Ishikawa (cell line): ENCODE measurements around the gene ACSL1.

ENCODE experiments used
- CEBPB ChIP-seq: IDR thresholded peaks from 2 replicates; pipeline ENCODE4 v1.6.1; 2012
- CREB1 ChIP-seq: IDR thresholded peaks from 2 replicates; pipeline ENCODE4 v1.6.1; 2012; ENCODE audit warnings: low read depth
- EGR1 ChIP-seq: IDR thresholded peaks from 2 replicates; pipeline ENCODE4 v1.6.1; 2012
- EP300 ChIP-seq: IDR thresholded peaks from 2 replicates; pipeline ENCODE4 v1.6.1; 2012; ENCODE audit warnings: borderline replicate concordance
- FOXM1 ChIP-seq: IDR thresholded peaks from 2 replicates; pipeline ENCODE4 v1.6.1; 2012; ENCODE audit warnings: low read depth, borderline replicate concordance
- NFIC ChIP-seq: IDR thresholded peaks from 2 replicates; pipeline ENCODE4 v1.6.1; 2012
- RAD21 ChIP-seq: IDR thresholded peaks from 2 replicates; pipeline ENCODE4 v1.6.1; 2012; ENCODE audit warnings: low read depth
- REST ChIP-seq: IDR thresholded peaks from 2 replicates; pipeline ENCODE4 v1.6.1; 2012; ENCODE audit warnings: low read depth, mild to moderate bottlenecking
- TAF1 ChIP-seq: IDR thresholded peaks from 2 replicates; pipeline ENCODE4 v1.6.1; 2012; ENCODE audit warnings: low read depth, mild to moderate bottlenecking
- TCF12 ChIP-seq: IDR thresholded peaks from 2 replicates; pipeline ENCODE4 v1.6.1; 2012; ENCODE audit warnings: low read depth
- TEAD4 ChIP-seq: IDR thresholded peaks from 2 replicates; pipeline ENCODE4 v1.6.1; 2012
- YY1 ChIP-seq: IDR thresholded peaks from 2 replicates; pipeline ENCODE4 v1.6.1; 2012; ENCODE audit warnings: low read depth
- ZBTB7A ChIP-seq: IDR thresholded peaks from 2 replicates; pipeline ENCODE4 v1.6.1; 2012; ENCODE audit warnings: low read depth
- TF ChIP-seq, protein P1 (sequence below): IDR thresholded peaks from 2 replicates; pipeline ENCODE4 v1.6.1; 2012
- TF ChIP-seq, protein P2 (sequence below): IDR thresholded peaks from 2 replicates; pipeline ENCODE4 v1.6.1; 2012

Gene ACSL1

DNA sequence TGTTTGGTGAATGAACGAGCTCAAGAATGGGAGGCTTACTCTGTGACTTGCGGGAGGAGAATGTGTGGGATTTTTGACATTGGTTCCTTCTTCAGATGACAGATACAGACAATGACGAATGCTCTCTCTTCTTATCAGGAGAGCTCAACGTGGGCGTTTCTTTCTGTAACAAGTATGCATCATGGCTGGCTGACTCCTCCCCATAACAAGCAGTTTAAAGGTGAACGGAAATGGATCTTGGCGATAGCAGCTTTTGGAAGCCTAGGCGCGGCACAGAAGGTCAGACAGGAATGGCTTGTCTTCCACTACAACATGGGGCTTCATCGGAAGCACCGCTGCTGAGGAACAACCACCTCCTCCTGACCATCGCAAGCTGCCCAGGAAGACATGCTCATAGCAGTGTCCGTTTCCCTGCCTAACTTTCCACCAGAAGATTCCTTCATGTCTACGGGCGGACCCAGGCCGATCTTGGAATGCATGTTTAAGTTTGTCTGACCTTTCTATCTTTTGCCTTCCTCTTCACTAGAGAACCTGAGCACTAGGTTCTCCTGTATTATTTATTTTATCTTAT is 18.3 kb upstream of the ACSL1 start:
- TF ChIP-seq TCF12 = no peak
- no peak for TF ChIP-seq REST
- no peak for TF ChIP-seq TEAD4

DNA sequence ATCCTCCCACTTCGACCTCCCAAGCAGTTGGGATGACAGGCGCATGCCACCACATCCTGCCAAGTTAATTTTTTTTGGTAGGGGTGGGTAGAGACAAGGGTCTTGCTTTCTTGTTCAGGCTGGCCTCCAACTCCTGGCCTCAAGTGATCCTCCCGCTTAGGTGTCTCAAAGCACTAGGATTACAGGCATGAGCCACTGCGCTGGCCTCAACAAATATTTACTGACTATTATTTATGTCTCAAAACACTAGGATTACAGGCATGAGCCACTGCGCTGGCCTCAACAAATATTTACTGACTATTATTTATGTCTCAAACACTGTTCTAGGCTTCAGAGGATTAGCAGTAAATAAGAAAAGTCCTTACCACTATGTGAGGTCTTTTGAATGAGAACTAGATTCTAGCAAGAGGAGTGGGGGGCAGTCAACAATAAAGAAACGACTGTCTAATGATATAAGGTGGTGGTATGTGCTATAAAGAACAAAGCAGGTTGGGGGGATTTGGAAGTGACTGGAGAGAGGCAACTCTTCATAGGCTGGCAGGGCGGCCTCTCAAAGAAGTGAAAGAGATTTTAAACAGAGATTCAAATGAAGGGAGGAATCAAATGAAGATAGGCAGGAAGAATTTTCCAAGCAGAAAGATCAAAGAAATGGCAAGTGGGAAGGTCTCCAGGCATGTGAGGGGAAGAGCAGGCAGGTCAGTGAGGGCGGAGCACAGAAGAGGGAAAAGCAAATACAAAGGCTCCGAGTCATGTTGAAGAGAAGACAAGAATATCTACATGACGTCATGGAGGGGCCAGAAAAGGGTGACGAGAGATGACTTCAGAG is 12.7 kb upstream of the ACSL1 start:
- TF ChIP-seq TCF12 (no peak), ZBTB7A (no peak), YY1 (no peak), RAD21 (no peak), CREB1 (no peak), NFIC (no peak), TAF1 (no peak), REST (no peak), FOXM1 (no peak), TEAD4 (no peak)
- TF ChIP-seq, protein P1, sequence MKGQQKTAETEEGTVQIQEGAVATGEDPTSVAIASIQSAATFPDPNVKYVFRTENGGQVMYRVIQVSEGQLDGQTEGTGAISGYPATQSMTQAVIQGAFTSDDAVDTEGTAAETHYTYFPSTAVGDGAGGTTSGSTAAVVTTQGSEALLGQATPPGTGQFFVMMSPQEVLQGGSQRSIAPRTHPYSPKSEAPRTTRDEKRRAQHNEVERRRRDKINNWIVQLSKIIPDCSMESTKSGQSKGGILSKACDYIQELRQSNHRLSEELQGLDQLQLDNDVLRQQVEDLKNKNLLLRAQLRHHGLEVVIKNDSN = no peak
- TF ChIP-seq, protein P2, sequence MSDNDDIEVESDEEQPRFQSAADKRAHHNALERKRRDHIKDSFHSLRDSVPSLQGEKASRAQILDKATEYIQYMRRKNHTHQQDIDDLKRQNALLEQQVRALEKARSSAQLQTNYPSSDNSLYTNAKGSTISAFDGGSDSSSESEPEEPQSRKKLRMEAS = no peak

- no peak for TF ChIP-seq TAF1
- TF ChIP-seq CEBPB = no peak
- no peak for TF ChIP-seq REST
- TF ChIP-seq NFIC = no peak
- TF ChIP-seq EP300 = no peak
- TF ChIP-seq, protein P1 = no peak
Measured at GRCh38 chr4:184836613-184837012, 10.8 kb upstream of the ACSL1 start.

DNA sequence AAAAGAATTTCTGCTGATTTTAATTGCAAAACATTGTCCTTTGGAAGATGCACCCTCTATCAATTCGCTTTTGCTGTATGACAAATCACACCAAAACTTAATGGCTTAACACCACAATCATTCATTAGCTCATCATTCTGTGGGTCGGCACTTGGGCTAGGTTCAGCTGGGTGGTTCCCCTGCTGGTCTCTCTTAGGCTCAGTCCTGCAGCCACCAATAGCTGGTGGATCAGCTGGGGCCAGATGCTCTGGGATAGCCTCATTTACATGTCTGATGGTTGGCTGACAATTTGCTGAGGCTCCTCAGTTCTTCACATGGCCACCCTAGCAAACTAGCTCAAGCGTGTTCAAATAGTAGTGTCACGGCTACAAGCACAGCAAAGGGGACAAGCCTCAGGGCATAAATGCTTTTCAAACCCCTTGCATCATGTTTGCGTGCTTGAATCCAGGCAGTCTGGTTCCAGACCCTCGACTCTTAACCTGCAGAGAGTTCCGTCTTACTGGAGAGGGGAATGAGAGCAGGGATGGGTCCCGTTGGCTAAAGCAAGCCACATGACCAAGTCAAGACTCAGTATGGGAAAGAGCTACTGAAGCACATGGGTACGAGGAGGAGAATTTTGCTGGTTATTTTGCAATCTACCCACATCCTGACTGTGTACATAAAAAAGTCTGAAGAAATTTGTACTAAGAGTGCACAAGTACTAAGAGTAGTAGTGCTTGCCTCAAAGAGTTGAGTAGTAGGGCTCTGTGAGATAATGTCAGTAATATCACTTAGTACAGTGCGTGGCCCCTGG is 7.5 kb upstream of the ACSL1 start:
- TF ChIP-seq, protein P2 = no peak
- TF ChIP-seq, protein P1 = no peak
- TF ChIP-seq NFIC (no peak), REST (no peak), TEAD4 (no peak), TAF1 (no peak), EGR1 (no peak)
